ENCODE results near the gene CHRDL1. TPM values are rescaled to one million over a fixed set of nuclear protein-coding genes. Genes with fewer than 3 reads are reported as not detected.

The CHRDL1 gene
- total and polyA plus RNA-seq, 2 donors (not counting 1 experiment from before 2014, with no cell fraction given): 4.5 to 10.1 TPM

DNA sequence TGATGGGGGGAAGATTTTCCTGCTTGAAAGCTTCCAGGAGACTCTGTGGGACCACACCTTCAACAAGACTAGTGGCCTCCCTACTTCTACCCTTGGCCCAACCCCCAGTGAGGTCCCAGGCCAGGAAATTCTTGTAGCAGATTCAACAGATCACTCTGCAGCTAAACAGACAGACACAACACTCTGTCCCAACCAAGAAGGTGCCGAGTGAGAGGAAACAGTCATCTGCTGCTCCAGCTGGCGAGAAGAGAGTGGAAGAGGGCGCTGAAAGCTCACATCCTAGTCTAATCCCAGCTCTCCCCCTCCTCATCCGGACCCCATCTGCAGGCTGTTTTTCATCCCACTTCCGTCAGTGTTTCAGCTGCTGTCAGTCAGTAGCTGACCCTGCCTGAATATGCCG lies 63.4 kb downstream of the CHRDL1 start:
- no peaks in the 10 kb centered on the region for H3K27me3 ChIP-seq (ENCODE audit: control insufficient read depth, insufficient read depth, low read length)
- H3K9ac ChIP-seq (ENCODE audit: insufficient read depth, low read length): no peak overlapping the region
- no peak overlapping the region for H3K27ac ChIP-seq (ENCODE audit: insufficient read depth, low read length)
- peaks cover 8% of the 10 kb centered on the region for H3K4me1 ChIP-seq (ENCODE audit: control insufficient read depth, extremely low read depth, insufficient read depth, low read length)
- H3K9me3 ChIP-seq (ENCODE audit: control insufficient read depth, insufficient read depth, low read depth, low read length): no peaks in the 10 kb centered on the region
- no peaks in the 10 kb centered on the region for H3K79me2 ChIP-seq (ENCODE audit: control insufficient read depth, insufficient read depth, low read length)
- H4K20me1 ChIP-seq (ENCODE audit: control insufficient read depth, extremely low read depth, insufficient read depth, low read length): no peaks in the 10 kb centered on the region
- no peak overlapping the region for H3K4me2 ChIP-seq (ENCODE audit: extremely low read depth, insufficient read depth, low read length)
- H2AFZ ChIP-seq (ENCODE audit: low read length): peak overlapping the region; percentile 46
- DNase-seq (ENCODE audit: low read depth in 2 of 2): peak in 1 of 2 donors; percentile 16
- H3K36me3 ChIP-seq (ENCODE audit: control insufficient read depth, insufficient read depth, low read length): no peaks in the 10 kb centered on the region
- TF ChIP-seq EZH2 (IDR thresholded peaks at IDR 0.05; ENCODE audit: low read length, missing control alignments) (no peak), CTCF (conservative IDR thresholded peaks at IDR 0.05 in 1 of 2, IDR thresholded peaks at IDR 0.05 in 1 of 2; ENCODE audit: low read depth in 1 of 2, low read length in 2 of 2) (no peak)
- no peak overlapping the region for H3K4me3 ChIP-seq (replicated peaks in 1 of 4; ENCODE audit: control extremely low read depth in 1 of 4, insufficient read depth in 1 of 4, low read depth in 3 of 4, low read length in 4 of 4)

- DNase-seq (ENCODE audit: low read depth in 2 of 2): no peak
- TF ChIP-seq CTCF (conservative IDR thresholded peaks at IDR 0.05 in 1 of 2, IDR thresholded peaks at IDR 0.05 in 1 of 2; ENCODE audit: low read depth in 1 of 2, low read length in 2 of 2) (no peak), EZH2 (IDR thresholded peaks at IDR 0.05; ENCODE audit: low read length, missing control alignments) (no peak)
- H4K20me1 ChIP-seq (ENCODE audit: control insufficient read depth, extremely low read depth, insufficient read depth, low read length): no peaks in the 10 kb centered on the region
- no peaks in the 10 kb centered on the region for H3K4me1 ChIP-seq (ENCODE audit: control insufficient read depth, extremely low read depth, insufficient read depth, low read length)
- no peaks in the 10 kb centered on the region for H3K79me2 ChIP-seq (ENCODE audit: control insufficient read depth, insufficient read depth, low read length)
- H2AFZ ChIP-seq (ENCODE audit: low read length): no peak overlapping the region
- H3K36me3 ChIP-seq (ENCODE audit: control insufficient read depth, insufficient read depth, low read length): no peaks in the 10 kb centered on the region
- no peak overlapping the region for H3K4me2 ChIP-seq (ENCODE audit: extremely low read depth, insufficient read depth, low read length)
- H3K4me3 ChIP-seq (replicated peaks in 1 of 4; ENCODE audit: control extremely low read depth in 1 of 4, insufficient read depth in 1 of 4, low read depth in 3 of 4, low read length in 4 of 4): no peak overlapping the region
- H3K27ac ChIP-seq (ENCODE audit: insufficient read depth, low read length): no peak overlapping the region
- no peaks in the 10 kb centered on the region for H3K27me3 ChIP-seq (ENCODE audit: control insufficient read depth, insufficient read depth, low read length)
- no peak overlapping the region for H3K9ac ChIP-seq (ENCODE audit: insufficient read depth, low read length)
- no peaks in the 10 kb centered on the region for H3K9me3 ChIP-seq (ENCODE audit: control insufficient read depth, insufficient read depth, low read depth, low read length)
These were observed 71.8 kb downstream of the CHRDL1 start for GRCh38 chrX:110723844-110724243.

- no peaks in the 10 kb centered on the region for H4K20me1 ChIP-seq (ENCODE audit: control insufficient read depth, extremely low read depth, insufficient read depth, low read length)
- no peaks in the 10 kb centered on the region for H3K79me2 ChIP-seq (ENCODE audit: control insufficient read depth, insufficient read depth, low read length)
- H3K27ac ChIP-seq (ENCODE audit: insufficient read depth, low read length): no peak overlapping the region
- no peak overlapping the region for H3K4me3 ChIP-seq (replicated peaks in 1 of 4; ENCODE audit: control extremely low read depth in 1 of 4, insufficient read depth in 1 of 4, low read depth in 3 of 4, low read length in 4 of 4)
- H3K9ac ChIP-seq (ENCODE audit: insufficient read depth, low read length): no peak overlapping the region
- TF ChIP-seq EZH2 (IDR thresholded peaks at IDR 0.05; ENCODE audit: low read length, missing control alignments): no peak
- no peak for TF ChIP-seq CTCF (conservative IDR thresholded peaks at IDR 0.05 in 1 of 2, IDR thresholded peaks at IDR 0.05 in 1 of 2; ENCODE audit: low read depth in 1 of 2, low read length in 2 of 2)
- H3K27me3 ChIP-seq (ENCODE audit: control insufficient read depth, insufficient read depth, low read length): peaks cover 2% of the 10 kb centered on the region
- H2AFZ ChIP-seq (ENCODE audit: low read length): no peak overlapping the region
- H3K36me3 ChIP-seq (ENCODE audit: control insufficient read depth, insufficient read depth, low read length): no peaks in the 10 kb centered on the region
- no peaks in the 10 kb centered on the region for H3K9me3 ChIP-seq (ENCODE audit: control insufficient read depth, insufficient read depth, low read depth, low read length)
- no peak overlapping the region for H3K4me2 ChIP-seq (ENCODE audit: extremely low read depth, insufficient read depth, low read length)
- H3K4me1 ChIP-seq (ENCODE audit: control insufficient read depth, extremely low read depth, insufficient read depth, low read length): no peaks in the 10 kb centered on the region
- DNase-seq (ENCODE audit: low read depth in 2 of 2): no peak
These were observed 73.5 kb downstream of the CHRDL1 start for GRCh38 chrX:110722135-110722534.
